Stimulated activated CD4-positive, alpha-beta T cell treated with anti-CD3 and anti-CD28 coated beads, Interleukin-2, amount 100 ng/mL, for 4 hours (primary cell): ENCODE data around the gene NCOR1.
"Not testable (repeated sequence)": the region's sequence is repeated elsewhere in the genome, so short reads cannot be mapped to it uniquely, and the experiment has no call there.

Experiments used
- DNase-seq: peaks from one replicate; pipeline ENCODE4 v3.0.0-alpha.2; 2020; ENCODE audit warnings: low read depth

The NCOR1 gene

GRCh38 chr17:16214190-16215001 lies 938 bp downstream of the NCOR1 start:
- DNase-seq = no peak

DNA sequence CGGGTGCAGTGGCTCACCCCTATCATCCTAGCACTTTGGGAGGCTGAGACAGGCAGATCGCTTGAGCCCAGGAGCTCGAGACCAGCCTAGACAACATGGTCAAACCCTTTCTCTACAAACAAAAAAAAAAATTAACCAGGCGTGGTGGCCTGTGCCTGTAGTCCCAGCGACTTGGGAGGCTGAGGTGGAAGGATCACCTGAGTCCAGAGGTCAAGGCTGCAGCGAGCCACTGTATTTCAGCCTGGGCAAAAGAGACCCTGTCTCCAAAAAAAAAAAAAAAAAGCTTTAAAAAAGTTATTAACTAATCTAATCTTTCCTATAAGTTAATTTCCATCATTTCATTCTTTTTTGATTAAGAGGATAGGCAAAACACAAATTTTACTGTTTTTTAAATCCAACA lies 2.5 kb downstream of the NCOR1 start:
- DNase-seq = no peak

DNA sequence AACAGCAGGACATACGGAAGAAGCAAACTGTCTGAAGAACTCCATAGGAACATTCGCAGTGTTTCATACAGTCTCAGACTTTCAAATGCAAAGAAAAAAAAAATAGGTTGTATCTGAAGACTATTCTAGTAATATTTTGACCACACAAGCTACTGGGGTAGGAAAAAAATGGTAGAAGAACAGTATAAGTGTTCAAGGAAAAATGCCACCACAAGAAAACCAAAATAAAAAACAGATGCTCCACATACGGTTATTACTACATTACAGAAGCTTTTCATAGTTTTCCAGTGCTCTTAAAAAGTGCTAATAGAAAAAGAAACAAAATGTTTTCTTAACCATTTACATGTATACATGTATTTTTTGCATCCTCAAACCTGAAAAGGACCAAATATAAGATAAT lies 3.7 kb downstream of the NCOR1 start:
- no peak for DNase-seq

DNA sequence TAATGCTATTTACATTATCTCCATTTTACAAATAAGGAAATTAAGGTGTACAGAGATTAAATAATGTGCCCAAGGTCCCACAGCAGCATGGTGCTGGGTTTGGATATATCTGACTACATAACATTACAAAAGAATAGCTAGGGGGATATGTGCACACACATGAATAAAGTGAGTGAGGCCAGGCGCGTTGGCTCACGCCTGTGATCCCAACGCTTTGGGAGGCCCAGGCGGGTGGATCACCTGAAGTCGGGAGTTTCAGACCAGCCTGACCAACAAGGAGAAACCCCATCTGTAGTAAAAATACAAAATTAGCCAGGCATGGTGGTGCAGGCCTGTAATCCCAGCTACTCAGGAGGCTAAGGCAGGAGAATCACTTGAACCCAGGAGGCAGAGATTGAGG lies 10.6 kb downstream of the NCOR1 start:
- not testable (repeated sequence) for DNase-seq

- not testable (repeated sequence) for DNase-seq
These were observed 12.5 kb downstream of the NCOR1 start for GRCh38 chr17:16202554-16203500.

DNA sequence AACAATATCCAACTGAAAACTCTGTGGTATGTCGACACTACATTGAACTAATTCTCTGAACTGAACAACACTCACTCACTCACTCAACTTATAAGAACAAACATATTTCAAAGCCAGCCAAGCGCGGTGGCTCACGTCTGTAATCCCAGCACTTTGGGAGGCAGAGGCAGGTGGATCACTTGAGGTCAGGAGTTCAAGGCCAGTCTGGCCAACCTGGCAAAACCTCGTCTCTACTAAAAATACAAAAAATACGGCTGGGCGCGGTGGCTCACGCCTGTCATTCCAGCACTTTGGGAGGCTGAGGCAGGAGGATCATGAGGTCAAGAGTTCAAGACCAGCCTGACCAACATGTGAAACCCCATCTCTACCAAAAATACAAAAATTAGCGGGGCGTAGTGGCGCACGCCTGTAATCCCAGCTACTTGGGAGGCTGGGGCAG lies 13.6 kb downstream of the NCOR1 start:
- not testable (repeated sequence) for DNase-seq

- DNase-seq = no peak
These were observed 16.2 kb downstream of the NCOR1 start for GRCh38 chr17:16199093-16199492.

GRCh38 chr17:16197276-16197675 lies 18.1 kb downstream of the NCOR1 start:
- DNase-seq = no peak

DNA sequence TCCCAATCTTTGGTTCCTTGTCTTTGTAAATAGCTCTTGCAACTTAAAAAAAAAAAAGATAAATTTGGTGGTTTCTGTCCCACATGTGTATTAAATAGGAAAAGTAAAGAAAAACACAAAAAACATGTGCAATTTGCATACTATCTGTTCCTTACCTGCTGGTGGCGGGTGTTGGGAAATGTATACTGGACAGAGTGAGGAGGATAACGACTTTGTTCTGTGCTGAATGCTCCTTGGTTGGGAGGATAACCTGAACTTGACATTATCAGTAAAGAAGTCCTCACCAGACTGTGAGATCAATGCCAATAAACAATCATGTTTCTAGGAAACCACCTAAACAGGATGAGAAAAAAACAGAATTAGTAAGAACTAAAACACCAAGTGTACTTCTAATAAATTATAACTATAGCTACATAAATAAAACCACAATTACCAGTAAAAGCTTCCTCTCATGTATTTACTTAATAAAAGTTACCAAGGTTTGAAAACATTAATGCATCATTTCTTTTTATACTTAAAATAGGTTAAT lies 21.0 kb downstream of the NCOR1 start:
- not testable (repeated sequence) for DNase-seq

DNA sequence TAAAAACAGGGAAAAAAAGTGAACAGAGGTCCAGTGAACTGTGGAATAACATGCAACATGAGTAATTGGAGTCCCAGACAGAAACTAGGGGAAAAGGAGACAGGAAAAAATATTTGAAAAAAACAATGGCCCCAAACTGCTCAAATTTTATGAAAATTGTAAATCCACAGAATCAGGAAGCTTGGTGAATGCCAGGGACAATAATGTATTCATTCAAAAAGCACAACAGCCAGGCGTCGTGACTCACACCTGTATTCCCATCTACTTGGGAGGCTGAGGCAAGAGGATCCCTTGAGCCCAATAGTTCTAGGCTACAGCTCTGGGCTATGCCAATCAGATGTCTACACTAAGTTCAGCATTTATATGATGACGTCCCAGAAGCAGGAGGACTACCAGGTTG lies 23.7 kb downstream of the NCOR1 start:
- no peak for DNase-seq

DNA sequence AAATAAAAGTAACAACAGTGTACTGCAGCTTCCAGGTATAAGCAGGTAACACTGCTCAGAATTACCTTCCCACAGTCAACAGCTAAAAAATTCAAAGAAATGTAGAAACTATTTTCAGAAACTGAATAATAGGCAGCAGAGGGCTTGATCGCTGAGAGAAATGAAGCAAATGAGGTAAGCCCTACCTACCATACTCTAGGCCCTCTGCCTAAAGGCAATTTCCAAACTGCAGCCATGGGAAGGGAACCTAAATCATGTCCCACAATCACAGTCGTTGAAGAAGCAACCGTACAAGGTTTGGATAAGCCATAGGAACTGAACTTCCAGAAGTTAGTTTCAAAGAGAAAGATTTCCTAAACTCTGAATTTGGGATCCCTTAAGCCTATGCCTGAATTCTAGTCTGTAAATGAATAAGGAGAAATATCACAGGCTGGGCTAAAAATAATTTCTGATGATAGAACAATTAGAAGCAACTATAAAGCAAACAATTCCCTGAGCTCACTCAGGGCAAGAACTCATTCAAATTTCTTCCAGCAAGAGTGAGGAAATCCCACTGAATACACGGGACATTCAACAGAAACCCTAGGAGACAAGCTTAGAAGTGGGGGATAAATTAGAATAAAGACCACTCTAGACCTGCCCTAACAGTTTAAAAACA lies 24.5 kb downstream of the NCOR1 start:
- no peak for DNase-seq

DNA sequence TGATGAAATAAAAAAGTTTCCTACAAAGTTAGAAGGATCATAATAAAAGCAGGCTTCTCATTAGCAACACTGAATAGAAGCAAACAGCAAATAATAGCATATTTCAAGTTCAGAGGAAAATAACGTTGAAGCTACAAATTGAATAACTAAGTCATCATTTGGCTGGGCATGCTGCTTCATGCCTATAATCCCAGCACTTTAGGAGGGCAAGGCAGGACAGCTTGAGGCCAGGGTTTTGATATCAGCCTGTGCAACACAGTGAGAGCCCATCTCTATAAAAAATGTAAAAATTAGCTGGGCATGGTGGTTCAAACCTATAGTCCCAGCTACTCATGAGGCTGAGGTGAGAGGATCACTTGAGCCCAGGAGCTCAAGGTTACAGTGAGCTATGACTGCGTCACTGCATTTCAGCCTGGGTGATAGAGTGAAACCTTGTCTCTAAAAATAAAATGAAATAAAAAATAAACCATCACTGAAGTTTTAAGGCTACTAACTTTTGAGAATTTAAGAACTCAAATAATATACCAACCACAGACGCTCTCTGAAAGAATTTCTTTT lies 25.5 kb downstream of the NCOR1 start:
- DNase-seq = no peak

DNA sequence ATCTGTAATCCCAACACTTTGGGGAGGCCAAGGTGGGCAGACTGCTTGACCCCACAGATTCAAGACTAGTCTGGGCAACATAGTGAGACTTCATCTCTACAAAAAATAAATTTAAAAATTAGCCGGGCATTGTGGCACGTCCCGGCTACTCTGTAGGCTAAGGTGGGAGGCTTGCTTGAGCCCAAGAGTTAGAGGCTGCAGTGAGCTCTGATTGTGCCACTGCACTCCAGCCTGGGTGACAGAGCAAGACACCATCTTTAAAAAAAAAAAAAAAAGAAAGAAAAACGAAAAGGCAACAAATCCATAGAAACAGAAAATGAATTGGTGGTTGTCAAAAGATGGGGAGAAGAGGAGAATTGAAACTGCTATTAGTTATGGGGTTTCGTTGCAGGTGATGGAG lies 27.7 kb downstream of the NCOR1 start:
- DNase-seq = no peak

DNA sequence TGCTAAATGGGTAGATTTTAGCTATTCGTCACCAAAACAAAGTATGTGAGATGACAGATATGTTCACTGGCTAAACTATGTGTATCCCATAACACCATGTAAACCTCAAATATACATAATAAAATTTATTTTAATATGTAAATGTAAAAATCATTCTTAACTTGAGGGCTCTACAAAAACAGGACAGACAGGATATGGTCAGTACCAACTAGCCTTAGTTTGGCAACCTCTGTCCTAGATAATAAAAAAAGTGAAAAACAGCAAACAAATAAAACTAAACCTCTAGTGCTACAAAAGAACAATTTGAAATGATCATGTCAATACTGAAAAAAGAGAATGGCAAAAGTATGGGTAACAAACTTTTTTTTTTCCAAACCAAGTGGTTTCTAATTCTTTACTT lies 33.8 kb downstream of the NCOR1 start:
- DNase-seq = no peak

DNA sequence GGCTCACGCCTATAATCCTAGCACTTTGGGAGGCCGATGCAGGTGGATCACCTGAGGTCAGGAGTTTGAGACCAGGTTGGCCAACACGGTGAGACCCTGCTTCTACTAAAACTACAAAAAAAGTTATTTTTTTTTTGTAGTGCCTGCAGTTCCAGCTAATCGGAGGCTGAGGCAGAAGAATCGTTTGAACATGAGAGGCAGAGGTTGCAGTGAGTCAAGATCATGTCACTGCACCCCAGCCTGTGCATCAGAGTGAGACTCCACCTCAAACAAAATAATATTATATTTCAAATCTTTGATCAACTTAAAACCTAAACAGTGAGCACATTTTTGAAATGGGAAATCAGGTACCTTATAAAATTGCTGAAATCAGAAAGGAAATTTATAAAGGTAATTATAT lies 36.5 kb downstream of the NCOR1 start:
- DNase-seq = no peak

DNA sequence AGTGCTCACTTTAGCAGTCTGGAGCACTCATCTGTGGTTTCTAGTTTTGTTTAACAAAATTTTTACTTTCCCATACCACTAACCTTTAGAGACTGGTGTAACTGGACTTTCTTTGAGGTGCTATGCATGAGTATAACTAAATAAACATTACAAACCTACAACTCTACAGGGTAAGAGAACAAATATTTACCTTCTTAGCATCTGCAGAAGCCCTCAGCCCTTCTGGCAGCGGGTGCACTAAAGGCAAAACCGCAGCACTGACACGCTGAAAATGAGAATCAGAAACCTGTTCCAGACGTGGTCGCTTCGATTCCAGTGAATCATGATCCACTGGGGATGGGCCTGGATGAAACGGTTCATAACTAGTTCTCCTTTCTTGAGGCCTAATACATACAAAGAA lies 43.7 kb downstream of the NCOR1 start:
- DNase-seq = no peak

DNA sequence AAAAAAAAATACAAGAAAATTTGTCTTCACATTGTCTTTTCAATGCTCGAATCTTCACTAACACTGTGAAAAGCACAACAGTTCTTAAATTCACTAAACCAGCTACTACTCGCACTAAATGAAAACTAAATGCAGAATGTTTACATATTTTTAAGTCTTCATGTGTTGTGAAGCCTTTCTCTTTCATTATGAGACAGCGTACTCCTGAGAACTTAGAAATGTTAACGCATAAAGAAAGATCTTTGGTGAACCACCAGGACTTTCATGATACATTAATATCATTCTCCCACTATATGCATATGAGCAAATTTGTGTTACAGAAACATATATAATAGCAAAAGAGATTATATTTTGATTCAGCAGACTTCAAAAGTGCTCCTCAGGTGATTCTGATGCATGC lies 48.6 kb downstream of the NCOR1 start:
- not testable (repeated sequence) for DNase-seq

DNA sequence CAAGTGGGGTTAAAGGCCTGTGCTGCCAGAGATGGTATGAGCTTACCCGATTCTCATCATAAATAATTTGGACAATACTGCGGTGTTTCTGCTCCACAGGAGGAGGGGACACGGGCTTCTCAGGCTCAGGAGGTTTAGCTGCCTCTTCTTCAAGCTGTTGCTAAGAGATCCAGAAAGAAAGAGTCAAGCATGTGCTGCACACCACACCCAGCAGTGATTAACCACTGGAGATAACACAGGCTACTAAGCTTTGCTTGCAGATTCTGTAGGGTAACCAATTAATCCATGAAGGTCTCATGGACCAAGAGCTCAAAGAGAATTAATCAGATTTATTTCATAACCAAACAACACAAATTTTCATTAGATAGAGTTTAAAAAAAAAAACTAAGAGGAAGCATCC lies 56.6 kb downstream of the NCOR1 start:
- no peak for DNase-seq

- no peak for DNase-seq
These were observed 59.8 kb downstream of the NCOR1 start for GRCh38 chr17:16155536-16155935.

DNA sequence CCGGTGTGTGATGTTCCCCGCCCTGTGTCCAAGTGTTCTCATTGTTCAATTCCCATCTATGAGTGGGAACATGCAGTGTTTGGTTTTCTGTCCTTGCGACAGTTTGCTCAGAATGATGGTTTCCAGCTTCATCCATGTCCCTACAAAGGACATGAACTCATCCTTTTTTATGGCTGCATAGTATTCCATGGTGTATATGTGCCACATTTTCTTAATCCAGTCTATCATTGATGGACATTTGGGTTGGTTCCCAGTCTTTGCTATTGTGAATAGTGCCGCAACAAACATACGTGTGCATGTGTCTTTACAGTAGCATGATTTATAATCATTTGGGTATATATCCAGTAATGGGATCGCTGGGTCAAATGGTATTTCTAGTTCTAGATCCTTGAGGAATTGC lies 63.0 kb downstream of the NCOR1 start:
- DNase-seq = not testable (repeated sequence)

- no peak for DNase-seq
These were observed 65.0 kb downstream of the NCOR1 start for GRCh38 chr17:16150251-16150856.
